ENCODE measurements around the gene NVL. TPM values are rescaled to one million over a fixed set of nuclear protein-coding genes. Genes with fewer than 3 reads are reported as not detected.

NVL gene
- polyA plus RNA-seq, 1 of the 3 experiments (the other 2 are of a cell fraction) = 12.4 TPM

DNA sequence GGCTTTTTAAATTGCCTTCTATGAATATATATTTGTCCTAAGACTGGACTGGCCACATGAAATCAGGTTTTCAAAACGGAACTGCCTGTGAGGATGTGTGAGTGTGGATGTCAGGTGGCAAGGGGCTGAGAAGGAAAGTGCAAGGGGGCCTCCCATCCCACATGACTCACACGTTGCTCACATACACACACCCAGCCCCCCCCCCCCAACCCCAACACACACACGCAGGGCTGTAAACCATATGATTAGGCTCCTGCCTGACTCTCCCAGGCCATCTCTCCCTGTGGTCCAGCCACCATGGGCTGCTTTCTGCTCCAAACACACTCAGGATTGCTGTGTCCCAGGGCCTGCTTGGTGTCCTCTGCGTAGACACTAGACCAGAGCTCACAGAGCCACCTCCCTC, 124.5 kb downstream of the NVL start:
- H3K36me3 ChIP-seq (replicated peaks in 1 of 2; ENCODE audit: control insufficient read depth in 1 of 2, insufficient read depth in 2 of 2, low read length in 1 of 2) = no peaks in the 10 kb centered on the region
- POLR2A ChIA-PET = interaction anchor here (0.6 kb wide), 1 partner anchor 18 kb away, joined by 6 read pairs; no protein-coding TSS in a partner anchor
- H3K4me2 ChIP-seq = peak overlapping the region; percentile 71
- H3K27ac ChIP-seq (ENCODE audit: low read depth in 2 of 2, low read length in 1 of 2) = peak overlapping the region; percentile 41 to 93; a peak in 3 of 4 replicates
- peaks cover 33% of the 10 kb centered on the region for H3F3A ChIP-seq (replicated peaks; ENCODE audit: insufficient read depth)
- H3K9me3 ChIP-seq = no peaks in the 10 kb centered on the region
- no peaks in the 10 kb centered on the region for H3K27me3 ChIP-seq (ENCODE audit: insufficient read depth)
- peak overlapping the region; percentile 57; the same call in 1 of the 2 replicates for H3K9ac ChIP-seq
- peak overlapping the region in 1 of 2 experiments; percentile 35; a peak in 1 of 4 replicates for H3K4me3 ChIP-seq (ENCODE audit: low read depth in 2 of 2, low read length in 1 of 2)
- CTCF ChIA-PET = interaction anchor here (0.6 to 1.0 kb wide), 2 partner anchors 111 to 456 kb away, joined by 3 read pairs; no protein-coding TSS in a partner anchor
- peak overlapping the region; percentile 34 for H2AFZ ChIP-seq (ENCODE audit: low read depth)
- H3K4me1 ChIP-seq (ENCODE audit: control insufficient read depth in 1 of 2, insufficient read depth in 2 of 2, low read depth in 1 of 2, low read length in 1 of 2) = peaks cover 20 to 22% of the 10 kb centered on the region in 2 experiments
- peak; percentile 40 for DNase-seq
- TF ChIP-seq TCF12 (IDR thresholded peaks at IDR 0.05) = 0 out of 2 replicates have a peak, but pooled peaks have one; percentile 10
- 0 out of 2 replicates have a peak, but pooled peaks have one; percentile 13 for TF ChIP-seq FOSL2 (IDR thresholded peaks at IDR 0.05; ENCODE audit: borderline replicate concordance, low read depth)
- no peak for TF ChIP-seq MXI1 (IDR thresholded peaks at IDR 0.05; ENCODE audit: low read depth, low read length)
- TF ChIP-seq NFIC (IDR thresholded peaks at IDR 0.05; ENCODE audit: borderline replicate concordance) = no peak
- WGBS (ENCODE audit: low lambda C conversion rate) = 19% methylated on average over 4 of the region's 4 CpGs
- H4K20me1 ChIP-seq (ENCODE audit: insufficient read depth) = no peaks in the 10 kb centered on the region
- H3K9me2 ChIP-seq = no peaks in the 10 kb centered on the region
- H3K79me2 ChIP-seq (ENCODE audit: insufficient read depth) = no peaks in the 10 kb centered on the region; the same call in 1 of the 2 replicates

DNA sequence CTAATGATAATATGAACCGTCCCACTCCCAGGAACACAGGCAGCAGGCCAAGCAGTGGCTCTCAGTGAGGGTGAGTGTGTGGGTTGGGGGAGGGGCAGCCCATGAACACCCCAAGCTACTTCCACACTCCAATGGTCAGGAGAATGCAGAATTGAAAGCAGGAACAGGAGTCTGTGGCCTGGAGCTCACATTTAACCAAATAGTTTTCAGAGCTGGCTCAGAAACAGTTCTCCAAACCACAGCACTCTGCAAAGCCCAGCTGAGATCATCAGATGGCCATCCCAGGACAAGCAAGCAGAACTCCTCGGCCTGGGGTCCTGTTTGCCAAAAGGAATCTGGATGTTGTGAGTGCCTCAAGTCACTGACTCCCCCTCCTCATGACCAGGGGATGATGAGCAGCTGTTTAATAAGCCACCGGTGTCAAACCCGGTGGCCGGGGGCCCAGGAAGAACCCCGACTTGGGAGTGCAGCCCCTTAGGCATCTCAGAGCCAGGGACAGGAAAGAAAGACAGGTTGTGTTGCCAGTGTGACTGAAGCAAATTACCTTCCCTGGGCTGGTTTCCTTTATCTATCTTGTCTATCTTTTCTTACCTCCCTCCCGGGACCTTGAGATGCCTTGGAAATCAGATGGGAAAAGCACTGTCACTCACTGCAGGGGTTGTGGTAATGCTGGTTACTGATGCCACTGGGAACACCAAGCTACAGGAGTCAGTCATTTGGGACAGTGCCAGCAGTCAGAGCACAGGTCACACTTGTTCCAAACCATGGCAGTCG, 126.5 kb downstream of the NVL start:
- H3K27ac ChIP-seq (ENCODE audit: low read depth in 2 of 2, low read length in 1 of 2) = peak overlapping the region; percentile 16 to 93
- H4K20me1 ChIP-seq (ENCODE audit: insufficient read depth) = no peaks in the 10 kb centered on the region
- peaks cover 20 to 22% of the 10 kb centered on the region in 2 experiments for H3K4me1 ChIP-seq (ENCODE audit: control insufficient read depth in 1 of 2, insufficient read depth in 2 of 2, low read depth in 1 of 2, low read length in 1 of 2)
- WGBS (ENCODE audit: low lambda C conversion rate) = 42% methylated on average over 5 of the region's 8 CpGs
- peaks cover 33% of the 10 kb centered on the region for H3F3A ChIP-seq (replicated peaks; ENCODE audit: insufficient read depth)
- no peaks in the 10 kb centered on the region for H3K27me3 ChIP-seq (ENCODE audit: insufficient read depth)
- H3K9me3 ChIP-seq = no peaks in the 10 kb centered on the region
- H3K4me3 ChIP-seq (ENCODE audit: low read depth in 2 of 2, low read length in 1 of 2) = no peak overlapping the region
- H2AFZ ChIP-seq (ENCODE audit: low read depth) = 0 out of 2 replicates have a peak overlapping the region, but pooled peaks have one; percentile 48
- H3K9me2 ChIP-seq = no peaks in the 10 kb centered on the region
- no peak overlapping the region for H3K9ac ChIP-seq
- TF ChIP-seq FOXJ3 (CRISPR knock-in tag; IDR thresholded peaks at IDR 0.05) = no peak
- no peak for TF ChIP-seq MEF2A (IDR thresholded peaks at IDR 0.05; ENCODE audit: borderline replicate concordance, low read depth)
- peak; percentile 73 for TF ChIP-seq CHD2 (IDR thresholded peaks at IDR 0.05; ENCODE audit: low read length, partially characterized antibody)
- TF ChIP-seq EP300 (IDR thresholded peaks at IDR 0.05; ENCODE audit: borderline replicate concordance in 1 of 2, low read depth in 1 of 2, low read length in 1 of 2) = peak in 1 of 2 experiments; percentile 43; a peak in 2 of 4 replicates
- TF ChIP-seq, protein P1, sequence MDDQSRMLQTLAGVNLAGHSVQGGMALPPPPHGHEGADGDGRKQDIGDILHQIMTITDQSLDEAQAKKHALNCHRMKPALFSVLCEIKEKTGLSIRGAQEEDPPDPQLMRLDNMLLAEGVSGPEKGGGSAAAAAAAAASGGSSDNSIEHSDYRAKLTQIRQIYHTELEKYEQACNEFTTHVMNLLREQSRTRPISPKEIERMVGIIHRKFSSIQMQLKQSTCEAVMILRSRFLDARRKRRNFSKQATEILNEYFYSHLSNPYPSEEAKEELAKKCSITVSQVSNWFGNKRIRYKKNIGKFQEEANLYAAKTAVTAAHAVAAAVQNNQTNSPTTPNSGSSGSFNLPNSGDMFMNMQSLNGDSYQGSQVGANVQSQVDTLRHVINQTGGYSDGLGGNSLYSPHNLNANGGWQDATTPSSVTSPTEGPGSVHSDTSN (IDR thresholded peaks at IDR 0.05) = peak; percentile 49
- no peak for TF ChIP-seq ELF1 (IDR thresholded peaks at IDR 0.05)
- no peak for TF ChIP-seq CTCF (IDR thresholded peaks at IDR 0.05)
- no peak for TF ChIP-seq RFX5 (IDR thresholded peaks at IDR 0.05; ENCODE audit: low read length)
- peak; percentile 35; the same call in 1 of the 2 replicates for TF ChIP-seq TCF12 (IDR thresholded peaks at IDR 0.05)
- no peak for TF ChIP-seq GABPA (IDR thresholded peaks at IDR 0.05; ENCODE audit: low read depth)
- no peak for TF ChIP-seq FOSL2 (IDR thresholded peaks at IDR 0.05; ENCODE audit: borderline replicate concordance, low read depth)
- TF ChIP-seq, protein P2, sequence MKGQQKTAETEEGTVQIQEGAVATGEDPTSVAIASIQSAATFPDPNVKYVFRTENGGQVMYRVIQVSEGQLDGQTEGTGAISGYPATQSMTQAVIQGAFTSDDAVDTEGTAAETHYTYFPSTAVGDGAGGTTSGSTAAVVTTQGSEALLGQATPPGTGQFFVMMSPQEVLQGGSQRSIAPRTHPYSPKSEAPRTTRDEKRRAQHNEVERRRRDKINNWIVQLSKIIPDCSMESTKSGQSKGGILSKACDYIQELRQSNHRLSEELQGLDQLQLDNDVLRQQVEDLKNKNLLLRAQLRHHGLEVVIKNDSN (IDR thresholded peaks at IDR 0.05; ENCODE audit: borderline replicate concordance, low read depth) = no peak
- TF ChIP-seq JUND (IDR thresholded peaks at IDR 0.05) = peak; percentile 10; the same call in 1 of the 2 replicates
- TF ChIP-seq, protein P3, sequence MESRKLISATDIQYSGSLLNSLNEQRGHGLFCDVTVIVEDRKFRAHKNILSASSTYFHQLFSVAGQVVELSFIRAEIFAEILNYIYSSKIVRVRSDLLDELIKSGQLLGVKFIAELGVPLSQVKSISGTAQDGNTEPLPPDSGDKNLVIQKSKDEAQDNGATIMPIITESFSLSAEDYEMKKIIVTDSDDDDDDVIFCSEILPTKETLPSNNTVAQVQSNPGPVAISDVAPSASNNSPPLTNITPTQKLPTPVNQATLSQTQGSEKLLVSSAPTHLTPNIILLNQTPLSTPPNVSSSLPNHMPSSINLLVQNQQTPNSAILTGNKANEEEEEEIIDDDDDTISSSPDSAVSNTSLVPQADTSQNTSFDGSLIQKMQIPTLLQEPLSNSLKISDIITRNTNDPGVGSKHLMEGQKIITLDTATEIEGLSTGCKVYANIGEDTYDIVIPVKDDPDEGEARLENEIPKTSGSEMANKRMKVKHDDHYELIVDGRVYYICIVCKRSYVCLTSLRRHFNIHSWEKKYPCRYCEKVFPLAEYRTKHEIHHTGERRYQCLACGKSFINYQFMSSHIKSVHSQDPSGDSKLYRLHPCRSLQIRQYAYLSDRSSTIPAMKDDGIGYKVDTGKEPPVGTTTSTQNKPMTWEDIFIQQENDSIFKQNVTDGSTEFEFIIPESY (IDR thresholded peaks at IDR 0.05; ENCODE audit: borderline replicate concordance, low read depth) = no peak
- TF ChIP-seq NRF1 (IDR thresholded peaks at IDR 0.05; ENCODE audit: low read depth, low read length) = no peak
- no peak for TF ChIP-seq EZH2phosphoT487 (IDR thresholded peaks at IDR 0.05; ENCODE audit: borderline replicate concordance, low read depth)
- TF ChIP-seq NFIC (IDR thresholded peaks at IDR 0.05; ENCODE audit: borderline replicate concordance) = peak; percentile 56; the same call in 1 of the 2 replicates
- no peak for TF ChIP-seq POLR2AphosphoS5 (IDR thresholded peaks at IDR 0.05; ENCODE audit: low read depth, low read length)
- TF ChIP-seq TAF1 (IDR thresholded peaks at IDR 0.05; ENCODE audit: borderline replicate concordance, low read depth, low read length) = no peak
- no peaks in the 10 kb centered on the region for H3K36me3 ChIP-seq (replicated peaks in 1 of 2; ENCODE audit: control insufficient read depth in 1 of 2, insufficient read depth in 2 of 2, low read length in 1 of 2)
- POLR2A ChIA-PET = no interaction called here
- no peaks in the 10 kb centered on the region; the same call in 1 of the 2 replicates for H3K79me2 ChIP-seq (ENCODE audit: insufficient read depth)
- H3K4me2 ChIP-seq = peak overlapping the region; percentile 71; the same call in 1 of the 2 replicates
- DNase-seq = peak; percentile 40
- CTCF ChIA-PET = no interaction called here

Data from SK-N-SH (cell line).